Globus pallidus (tissue), 1 donor: ENCODE measurements around the gene TMEM101.
"Not testable (repeated sequence)": the region's sequence is repeated elsewhere in the genome, so short reads cannot be mapped to it uniquely, and the experiment has no call there.

Source experiments
- DNase-seq: peaks from one replicate; pipeline ENCODE4 v3.0.0-alpha.2; 2015; ENCODE audit warnings: low spot score

Gene TMEM101

DNA sequence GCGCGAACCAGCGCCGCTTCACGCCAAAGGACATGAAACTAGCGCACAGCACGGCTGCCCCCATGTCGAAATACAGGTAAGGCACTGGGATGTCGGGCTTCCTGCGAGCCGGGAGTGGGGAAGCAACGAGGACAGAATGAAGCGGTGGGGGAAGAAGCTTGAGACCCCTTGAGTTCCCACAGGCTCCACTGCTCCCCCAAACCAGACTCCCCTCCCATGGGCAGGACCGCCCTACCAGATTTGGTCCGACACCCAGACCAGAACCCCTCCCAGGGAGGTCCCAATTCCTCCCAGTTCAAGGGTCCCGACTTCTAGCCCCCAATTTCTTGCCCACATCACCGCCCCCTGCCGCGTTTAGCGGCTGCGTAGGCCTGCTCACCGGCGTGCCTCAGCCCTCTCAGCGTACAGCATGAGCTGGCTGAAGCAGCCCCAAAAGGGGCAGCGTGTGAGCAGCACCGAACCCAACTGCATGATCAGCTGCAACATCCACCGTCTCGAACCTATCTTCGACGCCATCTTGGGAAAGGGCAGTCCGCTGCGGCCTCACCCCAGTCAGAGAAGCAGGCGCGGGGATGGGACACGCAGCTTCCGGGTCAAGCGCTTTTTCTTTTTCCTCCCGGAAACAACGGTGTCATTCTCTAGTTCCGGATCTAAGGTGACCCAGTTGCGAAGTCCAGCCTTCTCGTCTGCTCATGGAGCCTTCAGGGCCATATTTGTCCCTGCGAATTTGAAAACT is at the start of gene TMEM101:
TMEM101 (minus strand) TSS at position 527 of the 736 bp plus-strand sequence; CDS start at position 516, 11 bp downstream.
- peak; percentile 90 for DNase-seq

GRCh38 chr17:44063704-44064639 is 49.2 kb upstream of the TMEM101 start:
- DNase-seq: no peak

DNA sequence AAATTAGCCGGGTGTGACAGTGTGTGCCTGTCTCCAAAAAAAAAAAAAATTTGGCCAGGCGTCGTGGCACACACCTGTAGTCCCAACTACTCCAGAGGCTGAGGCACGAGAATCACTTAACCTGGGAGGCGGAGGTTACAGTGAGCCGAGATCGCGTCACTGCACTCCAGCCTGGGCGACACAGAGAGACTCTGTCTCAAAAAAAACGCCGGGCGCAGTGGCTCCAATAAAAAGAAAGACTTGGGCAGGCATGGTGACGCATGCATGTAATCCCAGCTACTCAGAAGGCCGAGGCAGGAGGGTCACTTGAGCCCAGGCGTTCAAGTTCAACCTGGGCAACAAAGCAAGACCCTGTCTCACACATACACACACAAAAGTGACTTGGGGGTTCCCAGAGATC is 48.1 kb upstream of the TMEM101 start:
- DNase-seq: no peak

GRCh38 chr17:44061446-44061845 is 46.7 kb upstream of the TMEM101 start:
- no peak for DNase-seq

DNA sequence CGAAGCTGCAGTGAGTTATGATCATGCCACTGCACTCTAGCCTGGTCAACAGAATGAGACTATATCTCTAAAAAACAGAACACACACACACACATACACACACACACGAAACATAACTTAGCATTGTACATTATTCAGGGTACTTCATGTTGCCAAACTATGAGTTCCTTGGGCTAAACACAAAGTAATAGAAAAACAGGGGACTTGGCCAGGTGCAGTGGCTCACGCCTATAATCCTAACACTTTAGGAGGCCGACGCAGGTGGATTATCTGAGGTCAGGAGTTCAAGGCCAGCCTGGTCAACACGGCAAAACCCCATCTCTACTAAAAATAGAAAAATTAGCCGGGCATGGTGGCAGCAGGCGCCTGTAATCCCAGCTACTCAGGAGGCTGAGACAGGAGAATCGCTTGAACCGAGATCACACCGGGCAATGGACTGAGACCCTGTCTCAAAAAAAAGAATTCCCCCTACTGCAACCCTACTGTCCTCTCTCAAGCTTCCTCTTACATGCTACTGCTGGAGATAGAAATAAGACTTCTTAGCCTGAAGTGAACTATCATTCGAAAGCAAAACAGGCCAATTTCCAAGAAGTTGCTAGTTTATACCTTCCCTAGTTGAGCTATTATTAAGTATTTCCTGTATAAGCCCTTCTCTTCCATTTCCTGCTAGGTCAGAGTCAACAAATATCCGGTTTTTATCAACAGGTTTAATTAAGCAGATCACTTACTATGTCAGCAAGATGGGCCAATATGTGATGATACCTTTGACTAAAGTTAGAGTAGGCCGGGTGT is 44.5 kb upstream of the TMEM101 start:
- no peak for DNase-seq

GRCh38 chr17:44053125-44053872 is 38.5 kb upstream of the TMEM101 start:
- DNase-seq: no peak

GRCh38 chr17:44049294-44050060 is 34.7 kb upstream of the TMEM101 start:
- no peak for DNase-seq

DNA sequence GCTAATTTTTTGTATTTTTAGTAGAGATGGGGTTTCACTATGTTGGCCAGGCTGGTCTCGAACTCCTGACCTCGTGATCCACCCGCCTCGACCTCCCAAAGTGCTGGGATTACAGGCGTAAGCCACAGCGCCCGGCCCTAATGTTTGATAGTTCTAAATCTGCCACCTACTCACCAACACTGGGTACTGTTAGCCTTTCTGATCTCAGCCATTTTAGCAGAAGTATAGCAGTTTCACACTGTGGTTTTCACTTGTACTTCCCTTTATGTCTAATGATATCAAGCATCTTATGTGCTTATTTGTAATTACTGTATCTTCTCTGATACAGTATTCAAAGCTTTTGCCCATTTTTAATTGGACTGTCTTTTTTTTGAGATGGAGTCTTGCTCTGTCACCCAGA is 32.1 kb upstream of the TMEM101 start:
- DNase-seq: not testable (repeated sequence)

DNA sequence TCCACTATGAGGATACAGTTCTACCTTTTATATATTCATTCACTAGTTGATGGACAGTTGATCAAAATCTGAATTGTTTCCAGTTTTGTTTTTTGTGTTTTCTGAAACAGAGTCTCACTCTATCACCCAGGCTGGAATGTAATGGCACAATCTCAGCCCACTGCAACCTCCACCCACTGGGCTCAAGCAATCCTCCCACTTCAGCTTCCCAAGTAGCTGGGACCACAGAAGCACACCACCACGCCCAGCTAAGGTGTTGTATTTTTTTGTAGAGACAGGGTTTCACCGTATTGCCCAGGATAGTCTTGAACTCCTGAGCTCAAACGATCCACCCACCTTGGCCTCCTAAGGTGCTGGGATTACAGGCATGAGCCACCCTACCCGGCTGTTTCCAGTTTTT is 30.7 kb upstream of the TMEM101 start:
- no peak for DNase-seq

DNA sequence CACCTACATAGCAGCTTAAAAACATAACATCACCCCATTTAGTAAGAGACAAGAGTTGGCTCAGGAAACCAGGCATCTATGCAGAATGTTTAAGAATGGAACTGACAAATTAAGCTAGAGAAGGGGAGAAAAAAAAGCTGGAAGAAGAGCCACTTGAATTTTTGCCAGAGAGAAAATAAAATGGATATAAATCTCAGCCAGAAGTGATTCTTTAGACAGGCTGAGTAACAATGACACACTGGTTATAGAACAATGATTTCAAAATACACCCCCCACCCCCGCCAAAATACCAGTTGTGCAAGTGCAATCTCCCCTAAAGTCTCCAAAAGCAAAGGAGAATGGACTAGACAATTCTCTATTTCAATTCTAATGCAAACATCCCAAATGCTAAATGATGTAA is 29.3 kb upstream of the TMEM101 start:
- DNase-seq: no peak

DNA sequence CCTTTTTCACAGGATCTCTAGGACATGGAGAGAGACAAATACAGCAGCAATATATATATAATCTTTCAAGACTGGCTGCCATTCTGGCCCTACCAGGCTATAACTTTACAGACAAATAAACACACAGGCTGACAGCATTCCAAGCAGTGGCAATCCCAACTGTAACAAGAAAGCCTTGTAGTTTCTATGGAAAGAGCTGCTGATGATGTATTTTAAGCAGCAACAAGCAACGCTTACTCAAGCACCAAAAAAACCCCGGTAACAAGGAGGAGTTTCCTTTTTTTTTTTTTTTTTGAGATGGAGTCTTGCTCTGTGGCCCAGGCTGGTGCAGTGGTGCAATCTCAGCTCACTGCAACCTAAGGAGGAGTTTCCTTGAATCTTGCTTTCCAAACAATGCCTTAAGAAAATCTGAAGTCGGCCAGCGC is 28.5 kb upstream of the TMEM101 start:
- DNase-seq: no peak

DNA sequence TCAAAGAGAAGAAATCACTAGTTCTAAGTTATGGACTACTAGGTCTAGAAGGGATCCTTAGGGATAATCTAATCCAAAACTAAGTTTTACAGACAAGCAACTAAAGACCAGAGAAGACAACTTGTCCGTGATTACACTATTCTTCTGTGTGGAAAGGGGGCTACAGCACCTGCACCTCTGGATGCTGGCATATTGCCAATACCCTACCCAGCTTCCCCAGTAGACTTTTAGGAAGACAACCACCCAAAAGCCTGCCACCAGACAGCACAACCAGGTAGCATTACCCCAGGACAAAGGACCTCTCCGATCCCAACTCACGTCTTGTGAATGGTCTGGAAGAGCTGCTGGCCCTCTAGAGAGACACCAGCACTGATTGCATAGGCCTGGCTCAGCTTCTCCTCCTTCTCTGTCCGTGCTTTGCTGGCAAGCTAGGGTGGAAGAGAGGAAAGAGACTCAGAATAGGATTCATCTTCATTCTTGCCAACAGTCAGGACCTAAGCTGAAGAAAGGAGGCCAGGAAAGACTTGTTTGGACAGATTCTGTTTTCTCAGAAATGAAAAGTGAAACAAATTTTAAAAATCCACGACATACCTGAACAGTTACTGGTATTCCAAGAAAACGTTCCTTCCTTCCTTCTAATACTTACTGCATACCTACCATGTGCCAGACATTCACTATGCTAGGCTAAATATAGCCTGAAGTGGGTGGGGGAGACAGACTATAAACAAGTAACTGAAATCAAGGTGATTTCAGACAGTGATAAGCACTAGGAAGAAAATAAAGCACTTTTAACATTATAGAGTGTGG is 25.3 kb upstream of the TMEM101 start:
- DNase-seq: no peak

DNA sequence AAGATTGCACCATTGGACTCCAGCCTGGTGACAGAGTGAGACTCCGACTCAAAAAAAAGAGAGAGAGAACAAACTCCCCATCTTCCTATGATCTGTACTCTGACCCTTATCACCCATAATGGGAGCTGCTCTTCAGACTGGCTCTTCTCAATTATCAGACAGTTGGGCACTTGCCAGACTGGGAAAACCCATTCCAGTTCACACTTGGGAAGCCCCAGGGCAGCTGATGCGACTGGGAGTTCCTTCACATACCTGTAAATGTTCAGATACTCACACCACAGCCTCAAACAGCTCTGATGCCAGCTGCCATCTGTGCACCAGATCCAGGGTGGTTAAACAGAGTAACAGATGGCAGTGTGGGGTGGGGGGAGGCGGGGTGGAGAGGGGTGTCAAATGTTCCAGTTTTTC is 23.8 kb upstream of the TMEM101 start:
- DNase-seq: no peak

DNA sequence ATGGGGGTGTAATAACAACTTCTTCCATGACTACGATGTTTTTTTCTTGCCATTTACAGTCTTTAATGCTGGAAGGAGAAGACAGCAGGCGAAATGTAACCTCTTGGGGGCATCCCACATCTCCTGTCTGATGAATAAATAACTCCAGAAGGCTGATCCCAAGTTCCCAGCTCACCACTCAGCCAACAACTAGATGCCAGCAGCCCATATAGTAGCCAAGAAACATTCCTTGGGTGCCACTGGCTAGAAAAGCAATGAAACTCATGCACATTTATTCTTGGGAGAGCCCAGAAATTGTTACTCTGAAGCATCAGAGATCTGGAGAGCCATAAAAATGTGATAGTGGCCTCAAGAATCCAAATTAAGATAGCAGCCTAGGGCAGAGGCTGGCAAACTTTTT is 22.7 kb upstream of the TMEM101 start:
- DNase-seq: no peak

- DNase-seq: not testable (repeated sequence)
Observed at GRCh38 chr17:44034688-44035087, 19.9 kb upstream of the TMEM101 start.

DNA sequence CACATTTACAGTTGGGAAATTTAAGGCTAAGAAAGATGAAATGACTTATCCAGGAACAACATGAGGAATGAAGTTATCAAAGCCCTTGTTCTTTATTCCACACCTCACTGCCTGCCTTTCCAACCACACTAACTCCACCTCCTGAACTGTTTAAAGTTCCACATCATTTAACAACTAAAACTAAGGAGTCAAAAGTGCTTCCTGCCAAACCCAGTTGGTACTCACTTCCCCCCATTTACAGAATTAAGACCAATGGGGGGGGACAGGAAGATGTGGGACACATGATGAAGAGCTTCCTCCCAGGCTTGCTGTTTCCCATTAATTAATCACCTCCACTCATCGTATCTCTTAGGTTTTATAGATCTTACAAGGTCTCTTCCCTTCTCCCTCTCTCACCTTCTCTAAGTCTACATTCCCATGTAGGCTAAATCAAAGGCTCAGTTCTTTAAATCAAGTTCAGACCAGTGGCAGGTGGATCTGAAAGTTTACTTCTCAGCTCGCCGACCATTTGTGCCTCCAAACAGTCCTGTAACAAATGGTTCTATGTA is 19.2 kb upstream of the TMEM101 start:
- no peak for DNase-seq

DNA sequence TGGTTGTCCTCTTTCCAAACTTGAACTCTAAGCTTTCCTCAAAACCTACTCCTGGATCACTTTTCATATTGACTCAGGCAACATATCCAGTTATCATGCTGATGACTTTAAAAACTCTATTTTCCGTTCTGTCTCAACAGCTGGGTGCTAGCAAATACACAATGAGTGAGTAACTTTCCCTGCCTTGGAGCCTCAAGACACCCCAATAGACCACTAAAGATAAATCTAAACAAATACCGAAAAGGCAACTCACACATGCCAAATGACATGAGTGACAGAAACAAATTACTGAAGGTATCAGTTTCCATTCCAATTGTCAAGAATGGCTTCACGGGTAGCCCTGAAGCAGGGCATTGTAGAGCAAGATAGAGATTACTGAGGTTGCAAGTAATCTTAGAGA is 15.7 kb upstream of the TMEM101 start:
- no peak for DNase-seq

DNA sequence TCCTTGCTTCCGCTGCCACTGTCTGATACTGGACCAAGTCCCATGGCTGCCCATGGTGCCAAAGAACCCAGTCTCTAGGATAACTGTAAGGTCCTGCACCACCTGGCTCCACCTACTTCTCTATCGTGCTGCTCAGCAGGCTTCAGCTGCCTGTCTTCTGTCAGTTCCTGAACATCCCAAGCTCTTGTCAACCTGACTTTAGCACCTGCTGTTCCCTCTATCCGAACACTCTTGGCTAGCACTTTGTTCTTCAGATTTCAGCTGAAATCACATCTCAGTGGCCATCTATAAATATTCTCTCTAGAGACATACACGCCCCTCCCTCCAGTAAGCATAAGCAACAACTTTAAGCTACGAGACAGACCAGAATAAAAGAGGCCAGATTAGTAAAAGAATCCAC is 15.0 kb upstream of the TMEM101 start:
- no peak for DNase-seq

DNA sequence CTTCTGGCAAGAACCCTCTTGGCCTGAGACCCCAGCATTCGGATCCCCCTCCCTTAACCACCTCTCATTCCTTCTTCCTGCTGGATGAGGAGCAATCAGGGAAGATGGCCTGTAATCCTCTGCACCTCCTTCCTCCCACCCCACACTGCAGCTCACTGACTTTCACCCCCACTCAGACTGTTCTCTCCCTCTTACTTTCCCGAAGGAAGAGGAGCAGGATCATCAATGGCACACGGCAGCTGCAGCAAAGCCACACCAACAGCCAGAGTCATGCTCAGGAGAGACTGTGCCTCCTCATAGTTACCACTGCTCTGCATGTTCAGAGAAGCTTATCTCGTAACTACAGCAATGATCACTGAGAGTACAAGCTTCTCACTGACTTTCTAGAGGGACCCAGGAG is 10.1 kb upstream of the TMEM101 start:
- no peak for DNase-seq

- DNase-seq: no peak
Observed at GRCh38 chr17:44024271-44024663, 9.5 kb upstream of the TMEM101 start.
